HepG2 (cell line): ENCODE data around the gene VPS11. TPM values are rescaled to one million over a fixed set of nuclear protein-coding genes. Genes with fewer than 3 reads are reported as not detected.

Experiments
- ARNT ChIP-seq: fragments of 450-650 bp; IDR thresholded peaks from 2 replicates; pipeline ENCODE4 v1.6.1; 2017
- CCDC6 ChIP-seq: sonication (generic); formaldehyde crosslinking; IDR thresholded peaks from 2 replicates; pipeline ENCODE4 v1.8.1; 2022; ENCODE audit warnings: mild to moderate bottlenecking, missing genetic modification reagents, moderate library complexity
- GATA4 ChIP-seq: sonication (generic); IDR thresholded peaks from 2 replicates; pipeline ENCODE4 v1.6.1; 2016; ENCODE audit warnings: antibody characterized with exemption, low read depth, borderline replicate concordance
- MAFK ChIP-seq, 2 experiments: IDR thresholded peaks in 1 of 2; conservative IDR thresholded peaks in 1 of 2; 2 replicates each; pipeline ENCODE4 v1.6.1; 2011; ENCODE audit warnings: improper control_type of control experiment in 2 of 2, low read length in 2 of 2
- PHB2 ChIP-seq: fragments of 450-650 bp; IDR thresholded peaks from 2 replicates; pipeline ENCODE4 v1.6.1; 2018; ENCODE audit not compliant: partially characterized antibody
- SOX5 ChIP-seq: IDR thresholded peaks from 2 replicates; pipeline ENCODE4 v1.6.1; 2016; ENCODE audit warnings: borderline replicate concordance
- ZC3H13 ChIP-seq: sonication (generic); formaldehyde crosslinking; IDR thresholded peaks from 2 replicates; pipeline ENCODE4 v1.8.1; 2023; ENCODE audit warnings: mild to moderate bottlenecking, missing genetic modification reagents, moderate library complexity
- polyA plus RNA-seq, 8 experiments: library from polyadenylated mRNA; depleted of rRNA in 3 of 8; stranded (reverse) in 7 of 8; unstranded in 1 of 8; fragments of >200 nt; fragmentation: Illumina TruSeq in 4 of 8; extraction: Trizol in 4 of 8; gene quantifications; 2 replicates each; pipeline versions ENCODE4 v1.2.1 to v1.2.3, GENCODE V29; 2011 to 2016; ENCODE audit warnings: low read depth in 4 of 8, missing spikeins in 1 of 8, mixed read lengths in 1 of 8; ENCODE audit not compliant: insufficient read depth in 1 of 8
- total RNA-seq, 5 experiments: library from RNA; depleted of rRNA; stranded (reverse); fragments of >200 nt; fragmentation: Illumina TruSeq; extraction: Trizol; gene quantifications; 2 replicates each; pipeline ENCODE4 v1.2.3, GENCODE V29; 2016; ENCODE audit warnings: low read depth in 1 of 5
- TF ChIP-seq, protein P1 (sequence below): sonication (generic); formaldehyde crosslinking; IDR thresholded peaks from 2 replicates; pipeline ENCODE4 v1.4.0; 2020; ENCODE audit warnings: mild to moderate bottlenecking, missing genetic modification reagents, borderline replicate concordance
- TF ChIP-seq, protein P2 (sequence below): sonication (generic); formaldehyde crosslinking; IDR thresholded peaks from 2 replicates; pipeline ENCODE4 v1.8.0; 2022; ENCODE audit warnings: missing genetic modification reagents, mild to moderate bottlenecking, borderline replicate concordance
- TF ChIP-seq, protein P3 (sequence below): sonication (generic); formaldehyde crosslinking; IDR thresholded peaks from 2 replicates; pipeline ENCODE4 v1.9.0; 2022; ENCODE audit warnings: low read depth, missing genetic modification reagents
- TF ChIP-seq, protein P4 (sequence below): sonication (generic); formaldehyde crosslinking; IDR thresholded peaks from 2 replicates; pipeline ENCODE4 v1.4.0; 2020; ENCODE audit warnings: missing genetic modification reagents, borderline replicate concordance
- TF ChIP-seq, protein P5 (sequence below): sonication (generic); formaldehyde crosslinking; IDR thresholded peaks from 2 replicates; pipeline ENCODE4 v1.5.0; 2020; ENCODE audit warnings: mild to moderate bottlenecking, missing genetic modification reagents, moderate library complexity
- TF ChIP-seq, protein P6 (sequence below): sonication (generic); formaldehyde crosslinking; IDR thresholded peaks from 2 replicates; pipeline ENCODE4 v1.4.0; 2020; ENCODE audit warnings: missing genetic modification reagents

VPS11 gene
- total and polyA plus RNA-seq, 2 of the 13 experiments (the other 11 are each of a cell fraction or from before 2014, with no cell fraction given) = 13.7 to 21.6 TPM

DNA sequence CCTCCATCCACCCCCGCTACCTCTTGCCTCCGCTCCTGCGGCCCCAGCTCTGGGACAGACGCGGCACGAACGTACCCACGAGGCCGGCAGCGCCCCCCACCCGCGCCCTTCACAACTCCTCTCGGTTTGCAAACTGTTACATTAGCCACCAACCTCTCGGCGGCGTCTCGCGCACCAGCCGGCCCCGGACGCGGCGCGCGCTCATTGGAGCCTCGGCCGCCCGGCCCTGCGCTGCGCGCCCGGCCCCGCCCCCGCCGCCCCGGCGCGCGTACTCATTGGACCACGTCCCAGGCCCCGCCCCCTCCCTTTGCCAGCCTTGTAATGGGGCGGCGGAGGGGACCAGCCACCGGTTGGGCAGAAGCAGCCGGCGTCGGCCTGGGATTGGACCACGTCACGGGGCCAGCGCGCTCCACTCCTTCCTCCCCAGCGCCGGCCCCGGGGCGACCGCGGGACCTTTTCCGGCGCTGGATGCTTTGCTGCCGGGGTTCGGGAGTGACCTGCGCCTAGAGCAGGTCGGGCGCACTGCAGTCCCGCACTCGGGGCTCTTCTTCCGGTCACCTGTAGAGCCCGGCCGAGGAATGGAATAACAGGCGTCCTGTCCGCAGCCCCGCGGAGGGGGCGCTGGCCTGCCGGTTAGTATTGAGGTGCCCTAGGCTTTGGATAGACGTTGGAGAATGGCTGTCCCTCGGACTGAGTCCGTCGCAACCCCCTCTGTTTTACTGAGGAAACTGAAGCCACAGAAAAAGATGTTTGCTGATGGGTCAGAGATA lies 10.4 kb upstream of the VPS11 start, which contains the start of gene HYOU1 (continued):
- TF ChIP-seq, protein P1, sequence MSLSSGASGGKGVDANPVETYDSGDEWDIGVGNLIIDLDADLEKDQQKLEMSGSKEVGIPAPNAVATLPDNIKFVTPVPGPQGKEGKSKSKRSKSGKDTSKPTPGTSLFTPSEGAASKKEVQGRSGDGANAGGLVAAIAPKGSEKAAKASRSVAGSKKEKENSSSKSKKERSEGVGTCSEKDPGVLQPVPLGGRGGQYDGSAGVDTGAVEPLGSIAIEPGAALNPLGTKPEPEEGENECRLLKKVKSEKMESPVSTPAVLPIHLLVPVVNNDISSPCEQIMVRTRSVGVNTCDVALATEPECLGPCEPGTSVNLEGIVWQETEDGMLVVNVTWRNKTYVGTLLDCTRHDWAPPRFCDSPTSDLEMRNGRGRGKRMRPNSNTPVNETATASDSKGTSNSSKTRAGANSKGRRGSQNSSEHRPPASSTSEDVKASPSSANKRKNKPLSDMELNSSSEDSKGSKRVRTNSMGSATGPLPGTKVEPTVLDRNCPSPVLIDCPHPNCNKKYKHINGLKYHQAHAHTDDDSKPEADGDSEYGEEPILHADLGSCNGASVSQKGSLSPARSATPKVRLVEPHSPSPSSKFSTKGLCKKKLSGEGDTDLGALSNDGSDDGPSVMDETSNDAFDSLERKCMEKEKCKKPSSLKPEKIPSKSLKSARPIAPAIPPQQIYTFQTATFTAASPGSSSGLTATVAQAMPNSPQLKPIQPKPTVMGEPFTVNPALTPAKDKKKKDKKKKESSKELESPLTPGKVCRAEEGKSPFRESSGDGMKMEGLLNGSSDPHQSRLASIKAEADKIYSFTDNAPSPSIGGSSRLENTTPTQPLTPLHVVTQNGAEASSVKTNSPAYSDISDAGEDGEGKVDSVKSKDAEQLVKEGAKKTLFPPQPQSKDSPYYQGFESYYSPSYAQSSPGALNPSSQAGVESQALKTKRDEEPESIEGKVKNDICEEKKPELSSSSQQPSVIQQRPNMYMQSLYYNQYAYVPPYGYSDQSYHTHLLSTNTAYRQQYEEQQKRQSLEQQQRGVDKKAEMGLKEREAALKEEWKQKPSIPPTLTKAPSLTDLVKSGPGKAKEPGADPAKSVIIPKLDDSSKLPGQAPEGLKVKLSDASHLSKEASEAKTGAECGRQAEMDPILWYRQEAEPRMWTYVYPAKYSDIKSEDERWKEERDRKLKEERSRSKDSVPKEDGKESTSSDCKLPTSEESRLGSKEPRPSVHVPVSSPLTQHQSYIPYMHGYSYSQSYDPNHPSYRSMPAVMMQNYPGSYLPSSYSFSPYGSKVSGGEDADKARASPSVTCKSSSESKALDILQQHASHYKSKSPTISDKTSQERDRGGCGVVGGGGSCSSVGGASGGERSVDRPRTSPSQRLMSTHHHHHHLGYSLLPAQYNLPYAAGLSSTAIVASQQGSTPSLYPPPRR (CRISPR knock-in tag) = 0 out of 2 replicates have a peak, but pooled peaks have one; percentile 14
- TF ChIP-seq, protein P2, sequence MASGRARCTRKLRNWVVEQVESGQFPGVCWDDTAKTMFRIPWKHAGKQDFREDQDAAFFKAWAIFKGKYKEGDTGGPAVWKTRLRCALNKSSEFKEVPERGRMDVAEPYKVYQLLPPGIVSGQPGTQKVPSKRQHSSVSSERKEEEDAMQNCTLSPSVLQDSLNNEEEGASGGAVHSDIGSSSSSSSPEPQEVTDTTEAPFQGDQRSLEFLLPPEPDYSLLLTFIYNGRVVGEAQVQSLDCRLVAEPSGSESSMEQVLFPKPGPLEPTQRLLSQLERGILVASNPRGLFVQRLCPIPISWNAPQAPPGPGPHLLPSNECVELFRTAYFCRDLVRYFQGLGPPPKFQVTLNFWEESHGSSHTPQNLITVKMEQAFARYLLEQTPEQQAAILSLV (CRISPR knock-in tag) = 0 out of 2 replicates have a peak, but pooled peaks have one; percentile 18
- TF ChIP-seq ARNT = no peak
- TF ChIP-seq SOX5 (CRISPR knock-in tag) = peak; percentile 9; the same call in 1 of the 2 replicates
- TF ChIP-seq CCDC6 (CRISPR knock-in tag) = peak; percentile 42
- TF ChIP-seq MAFK (conservative IDR thresholded peaks at IDR 0.05 in 1 of 2, IDR thresholded peaks at IDR 0.05 in 1 of 2; ENCODE audit: low read length in 2 of 2) = no peak
- no peak for TF ChIP-seq ZC3H13 (CRISPR knock-in tag)
- TF ChIP-seq GATA4 = no peak
- TF ChIP-seq, protein P3, sequence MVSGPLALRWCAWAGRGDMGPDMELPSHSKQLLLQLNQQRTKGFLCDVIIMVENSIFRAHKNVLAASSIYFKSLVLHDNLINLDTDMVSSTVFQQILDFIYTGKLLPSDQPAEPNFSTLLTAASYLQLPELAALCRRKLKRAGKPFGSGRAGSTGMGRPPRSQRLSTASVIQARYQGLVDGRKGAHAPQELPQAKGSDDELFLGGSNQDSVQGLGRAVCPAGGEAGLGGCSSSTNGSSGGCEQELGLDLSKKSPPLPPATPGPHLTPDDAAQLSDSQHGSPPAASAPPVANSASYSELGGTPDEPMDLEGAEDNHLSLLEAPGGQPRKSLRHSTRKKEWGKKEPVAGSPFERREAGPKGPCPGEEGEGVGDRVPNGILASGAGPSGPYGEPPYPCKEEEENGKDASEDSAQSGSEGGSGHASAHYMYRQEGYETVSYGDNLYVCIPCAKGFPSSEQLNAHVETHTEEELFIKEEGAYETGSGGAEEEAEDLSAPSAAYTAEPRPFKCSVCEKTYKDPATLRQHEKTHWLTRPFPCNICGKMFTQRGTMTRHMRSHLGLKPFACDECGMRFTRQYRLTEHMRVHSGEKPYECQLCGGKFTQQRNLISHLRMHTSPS = no peak; the same call in 1 of the 2 replicates
- TF ChIP-seq, protein P4, sequence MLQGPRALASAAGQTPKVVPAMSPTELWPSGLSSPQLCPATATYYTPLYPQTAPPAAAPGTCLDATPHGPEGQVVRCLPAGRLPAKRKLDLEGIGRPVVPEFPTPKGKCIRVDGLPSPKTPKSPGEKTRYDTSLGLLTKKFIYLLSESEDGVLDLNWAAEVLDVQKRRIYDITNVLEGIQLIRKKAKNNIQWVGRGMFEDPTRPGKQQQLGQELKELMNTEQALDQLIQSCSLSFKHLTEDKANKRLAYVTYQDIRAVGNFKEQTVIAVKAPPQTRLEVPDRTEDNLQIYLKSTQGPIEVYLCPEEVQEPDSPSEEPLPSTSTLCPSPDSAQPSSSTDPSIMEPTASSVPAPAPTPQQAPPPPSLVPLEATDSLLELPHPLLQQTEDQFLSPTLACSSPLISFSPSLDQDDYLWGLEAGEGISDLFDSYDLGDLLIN (CRISPR knock-in tag) = no peak
- TF ChIP-seq, protein P5, sequence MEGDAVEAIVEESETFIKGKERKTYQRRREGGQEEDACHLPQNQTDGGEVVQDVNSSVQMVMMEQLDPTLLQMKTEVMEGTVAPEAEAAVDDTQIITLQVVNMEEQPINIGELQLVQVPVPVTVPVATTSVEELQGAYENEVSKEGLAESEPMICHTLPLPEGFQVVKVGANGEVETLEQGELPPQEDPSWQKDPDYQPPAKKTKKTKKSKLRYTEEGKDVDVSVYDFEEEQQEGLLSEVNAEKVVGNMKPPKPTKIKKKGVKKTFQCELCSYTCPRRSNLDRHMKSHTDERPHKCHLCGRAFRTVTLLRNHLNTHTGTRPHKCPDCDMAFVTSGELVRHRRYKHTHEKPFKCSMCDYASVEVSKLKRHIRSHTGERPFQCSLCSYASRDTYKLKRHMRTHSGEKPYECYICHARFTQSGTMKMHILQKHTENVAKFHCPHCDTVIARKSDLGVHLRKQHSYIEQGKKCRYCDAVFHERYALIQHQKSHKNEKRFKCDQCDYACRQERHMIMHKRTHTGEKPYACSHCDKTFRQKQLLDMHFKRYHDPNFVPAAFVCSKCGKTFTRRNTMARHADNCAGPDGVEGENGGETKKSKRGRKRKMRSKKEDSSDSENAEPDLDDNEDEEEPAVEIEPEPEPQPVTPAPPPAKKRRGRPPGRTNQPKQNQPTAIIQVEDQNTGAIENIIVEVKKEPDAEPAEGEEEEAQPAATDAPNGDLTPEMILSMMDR (CRISPR knock-in tag) = peak; percentile 51; the same call in 1 of the 2 replicates
- TF ChIP-seq, protein P6, sequence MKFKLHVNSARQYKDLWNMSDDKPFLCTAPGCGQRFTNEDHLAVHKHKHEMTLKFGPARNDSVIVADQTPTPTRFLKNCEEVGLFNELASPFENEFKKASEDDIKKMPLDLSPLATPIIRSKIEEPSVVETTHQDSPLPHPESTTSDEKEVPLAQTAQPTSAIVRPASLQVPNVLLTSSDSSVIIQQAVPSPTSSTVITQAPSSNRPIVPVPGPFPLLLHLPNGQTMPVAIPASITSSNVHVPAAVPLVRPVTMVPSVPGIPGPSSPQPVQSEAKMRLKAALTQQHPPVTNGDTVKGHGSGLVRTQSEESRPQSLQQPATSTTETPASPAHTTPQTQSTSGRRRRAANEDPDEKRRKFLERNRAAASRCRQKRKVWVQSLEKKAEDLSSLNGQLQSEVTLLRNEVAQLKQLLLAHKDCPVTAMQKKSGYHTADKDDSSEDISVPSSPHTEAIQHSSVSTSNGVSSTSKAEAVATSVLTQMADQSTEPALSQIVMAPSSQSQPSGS (CRISPR knock-in tag) = peak; percentile 60; the same call in 1 of the 2 replicates
- no peak for TF ChIP-seq PHB2
